Measurements from ENCODE around the gene CCDC192.

CCDC192 gene

GRCh38 chr5:127821896-127822295 lies 118.7 kb downstream of the CCDC192 start:
- Histone ChIP-seq H4K20me1 (ENCODE audit: low read depth, low read length) (no peaks in the 10 kb centered on the region), H3K27ac (ENCODE audit: low read depth, low read length) (no peak overlapping the region), H3K27me3 (ENCODE audit: low read length) (no peaks in the 10 kb centered on the region), H3K79me2 (ENCODE audit: insufficient read depth, low read length) (no peaks in the 10 kb centered on the region), H3K9me3 (ENCODE audit: insufficient read depth, low read length) (no peaks in the 10 kb centered on the region), H3K4me3 (ENCODE audit: insufficient read depth, low read length, poor library complexity, severe bottlenecking) (no peak overlapping the region), H3F3A (ENCODE audit: insufficient read depth) (no peaks in the 10 kb centered on the region), H3K9ac (ENCODE audit: low read length) (no peak overlapping the region), H2AFZ (ENCODE audit: low read depth, low read length, severe bottlenecking) (no peak overlapping the region), H3K36me3 (ENCODE audit: low read length) (no peaks in the 10 kb centered on the region), H3K9me2 (replicated peaks; ENCODE audit: insufficient read depth, low read length) (no peaks in the 10 kb centered on the region), H3K4me2 (ENCODE audit: low read depth, low read length, poor library complexity, severe bottlenecking) (no peak overlapping the region)
- TF ChIP-seq EZH2phosphoT487 (conservative IDR thresholded peaks at IDR 0.05; ENCODE audit: low read length) (no peak), CTCF (IDR thresholded peaks at IDR 0.05; ENCODE audit: insufficient read depth, low read length, poor library complexity, severe bottlenecking) (no peak)

DNA sequence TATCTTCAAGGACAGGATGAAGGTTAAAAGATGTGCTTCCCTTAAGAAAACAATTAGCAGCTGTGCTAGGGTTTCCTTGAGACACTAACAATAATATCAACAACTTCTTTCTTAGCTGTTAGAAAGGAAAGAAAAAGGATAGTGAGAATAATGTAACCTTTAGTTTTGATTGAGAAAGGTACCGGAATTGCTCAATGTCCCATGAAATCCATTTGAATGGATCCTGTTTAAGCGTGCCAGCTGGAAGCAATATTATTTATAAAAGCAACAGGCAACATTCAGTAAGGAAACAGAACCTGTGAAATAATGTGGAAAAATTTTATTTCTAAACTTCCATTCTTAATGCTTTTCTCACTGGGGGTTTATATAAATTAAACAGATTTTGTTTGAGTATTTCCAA lies 120.9 kb downstream of the CCDC192 start:
- Histone ChIP-seq H3K9me3 (ENCODE audit: insufficient read depth, low read length) (no peaks in the 10 kb centered on the region), H3K4me2 (ENCODE audit: low read depth, low read length, poor library complexity, severe bottlenecking) (no peak overlapping the region), H3K9ac (ENCODE audit: low read length) (no peak overlapping the region), H3K27ac (ENCODE audit: low read depth, low read length) (no peak overlapping the region), H3K9me2 (replicated peaks; ENCODE audit: insufficient read depth, low read length) (no peaks in the 10 kb centered on the region), H3K4me3 (ENCODE audit: insufficient read depth, low read length, poor library complexity, severe bottlenecking) (no peak overlapping the region), H3K79me2 (ENCODE audit: insufficient read depth, low read length) (no peaks in the 10 kb centered on the region), H4K20me1 (ENCODE audit: low read depth, low read length) (no peaks in the 10 kb centered on the region), H3K36me3 (ENCODE audit: low read length) (no peaks in the 10 kb centered on the region), H3K27me3 (ENCODE audit: low read length) (no peaks in the 10 kb centered on the region), H2AFZ (ENCODE audit: low read depth, low read length, severe bottlenecking) (no peak overlapping the region), H3F3A (ENCODE audit: insufficient read depth) (no peaks in the 10 kb centered on the region)
- TF ChIP-seq CTCF (IDR thresholded peaks at IDR 0.05; ENCODE audit: insufficient read depth, low read length, poor library complexity, severe bottlenecking), result no peak
- no peak for TF ChIP-seq EZH2phosphoT487 (conservative IDR thresholded peaks at IDR 0.05; ENCODE audit: low read length)

GRCh38 chr5:127826011-127826410 lies 122.8 kb downstream of the CCDC192 start:
- Histone ChIP-seq H3F3A (ENCODE audit: insufficient read depth) (no peaks in the 10 kb centered on the region), H4K20me1 (ENCODE audit: low read depth, low read length) (no peaks in the 10 kb centered on the region), H3K9ac (ENCODE audit: low read length) (no peak overlapping the region), H3K4me3 (ENCODE audit: insufficient read depth, low read length, poor library complexity, severe bottlenecking) (no peak overlapping the region), H3K9me3 (ENCODE audit: insufficient read depth, low read length) (no peaks in the 10 kb centered on the region), H2AFZ (ENCODE audit: low read depth, low read length, severe bottlenecking) (no peak overlapping the region), H3K36me3 (ENCODE audit: low read length) (no peaks in the 10 kb centered on the region), H3K4me2 (ENCODE audit: low read depth, low read length, poor library complexity, severe bottlenecking) (no peak overlapping the region), H3K27me3 (ENCODE audit: low read length) (no peaks in the 10 kb centered on the region), H3K9me2 (replicated peaks; ENCODE audit: insufficient read depth, low read length) (no peaks in the 10 kb centered on the region), H3K27ac (ENCODE audit: low read depth, low read length) (no peak overlapping the region), H3K79me2 (ENCODE audit: insufficient read depth, low read length) (no peaks in the 10 kb centered on the region)
- TF ChIP-seq EZH2phosphoT487 (conservative IDR thresholded peaks at IDR 0.05; ENCODE audit: low read length) (no peak), CTCF (IDR thresholded peaks at IDR 0.05; ENCODE audit: insufficient read depth, low read length, poor library complexity, severe bottlenecking) (no peak)

Data from SU-DHL-6 (cell line).